ENCODE results near the gene ADGRE2.
"Not testable (repeated sequence)": the region's sequence is repeated elsewhere in the genome, so short reads cannot be mapped to it uniquely, and the experiment has no call there.

The ADGRE2 gene

DNA sequence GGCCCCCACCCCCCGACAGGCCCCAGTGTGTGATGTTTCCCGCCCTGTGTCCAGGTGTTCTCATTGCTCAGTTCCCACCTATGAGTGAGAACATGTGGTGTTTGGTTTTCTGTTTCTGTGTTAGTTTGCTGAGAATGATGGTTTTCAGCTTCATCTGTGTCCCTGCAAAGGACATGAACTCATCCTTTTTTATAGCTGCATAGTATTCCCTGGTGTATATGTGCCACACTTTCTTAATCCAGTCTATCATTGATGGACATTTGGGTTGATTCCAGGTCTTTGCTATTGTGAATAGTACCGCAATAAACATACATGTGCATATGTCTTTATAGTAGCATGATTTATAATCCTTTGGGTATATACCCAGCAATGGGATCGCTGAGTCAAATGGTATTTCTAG is 715 bp downstream of the ADGRE2 start:
- DNase-seq, result not testable (repeated sequence)

DNA sequence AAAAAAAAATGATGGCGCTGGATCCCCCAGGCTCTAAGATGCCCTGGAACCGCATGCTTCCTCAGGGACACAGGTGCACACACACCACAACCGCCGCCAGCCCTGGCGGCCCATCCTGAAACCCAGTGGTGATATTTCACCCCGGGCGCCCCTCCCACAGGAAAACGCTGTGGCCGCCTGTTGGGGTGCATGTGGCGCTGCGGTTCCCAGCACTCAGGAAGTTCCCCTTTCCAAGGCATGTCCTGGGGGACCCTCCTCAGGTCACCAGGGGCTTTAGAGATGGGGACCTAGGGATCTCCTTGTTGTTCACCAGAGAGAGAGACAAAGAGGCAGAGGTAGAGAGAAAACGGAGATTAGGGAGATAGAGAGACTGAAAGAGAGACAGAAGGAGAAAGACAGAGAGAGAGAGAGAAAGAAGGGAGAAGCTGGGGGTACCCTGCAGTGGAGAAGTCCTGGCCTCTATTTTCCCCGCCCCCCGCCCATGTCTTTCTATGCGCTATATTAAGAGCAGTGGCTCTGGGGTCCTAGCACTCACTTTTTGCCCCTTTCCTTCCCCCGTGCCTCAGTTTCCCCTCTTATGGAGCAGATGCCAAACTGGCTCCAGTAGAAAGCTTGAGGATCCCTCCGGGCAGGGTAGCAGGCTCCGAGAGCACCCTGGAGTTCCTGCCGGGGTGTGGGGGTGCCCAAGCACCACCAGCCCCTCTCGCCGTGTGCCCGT is 2.3 kb downstream of the ADGRE2 start:
- DNase-seq, result no peak

DNA sequence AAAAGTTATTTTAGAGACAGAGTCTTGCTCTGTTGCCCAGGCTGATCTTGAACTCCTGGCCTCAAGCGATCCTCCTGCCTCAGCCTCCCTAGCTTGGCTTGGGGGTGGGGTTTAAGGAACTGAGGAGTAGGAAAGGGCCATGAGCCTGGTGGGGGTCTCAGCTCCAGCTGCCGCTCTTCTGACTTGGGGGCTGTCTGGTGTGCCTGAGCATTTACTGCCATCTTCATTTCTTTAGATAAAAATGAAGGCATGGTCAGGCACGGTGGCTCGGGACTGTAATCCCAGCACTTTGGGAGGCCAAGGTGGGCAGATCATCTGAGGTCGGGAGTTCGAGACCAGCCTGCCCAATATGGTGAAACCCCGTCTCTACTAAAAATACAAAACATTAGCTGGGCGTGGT is 3.0 kb downstream of the ADGRE2 start:
- not testable (repeated sequence) for DNase-seq

DNA sequence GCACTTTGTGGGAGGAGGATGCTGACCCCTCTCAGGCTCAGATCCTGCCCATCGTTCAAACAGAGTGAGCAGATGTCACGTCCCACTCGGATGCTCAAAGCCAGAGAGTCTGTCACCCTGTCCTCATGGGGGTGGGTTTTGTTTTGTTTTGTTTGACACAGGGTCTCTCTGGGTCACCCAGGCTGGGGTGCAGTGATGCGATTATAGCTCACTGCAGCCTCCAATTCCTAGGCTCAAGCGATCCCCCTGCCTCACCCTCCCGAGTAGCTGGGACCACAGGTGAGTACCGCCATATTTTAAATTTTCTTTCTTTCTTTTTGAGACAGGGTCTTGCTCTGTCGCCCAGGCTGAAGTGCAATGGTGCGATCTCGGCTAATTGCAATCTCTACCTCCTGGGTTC is 4.0 kb downstream of the ADGRE2 start:
- DNase-seq, result no peak

DNA sequence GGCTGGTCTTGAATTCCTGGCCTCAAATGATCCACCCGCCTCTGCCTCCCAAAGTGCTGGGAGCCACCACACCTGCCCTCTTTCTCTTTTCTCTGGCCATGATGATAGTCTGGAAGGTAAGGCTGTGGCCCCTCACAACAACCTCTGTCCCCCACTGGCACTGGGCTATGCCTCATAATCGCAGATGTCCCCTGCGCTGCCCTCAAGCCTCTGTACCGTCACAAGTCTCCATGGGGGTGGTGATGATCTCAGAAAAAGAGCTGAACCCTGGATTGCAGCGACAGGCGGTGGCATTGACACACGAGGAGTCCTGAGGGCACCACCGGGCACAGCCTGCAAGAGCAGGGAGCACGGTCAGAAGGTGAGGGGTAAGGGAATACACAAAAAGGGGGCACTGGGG is 4.6 kb downstream of the ADGRE2 start:
- not testable (repeated sequence) for DNase-seq

DNA sequence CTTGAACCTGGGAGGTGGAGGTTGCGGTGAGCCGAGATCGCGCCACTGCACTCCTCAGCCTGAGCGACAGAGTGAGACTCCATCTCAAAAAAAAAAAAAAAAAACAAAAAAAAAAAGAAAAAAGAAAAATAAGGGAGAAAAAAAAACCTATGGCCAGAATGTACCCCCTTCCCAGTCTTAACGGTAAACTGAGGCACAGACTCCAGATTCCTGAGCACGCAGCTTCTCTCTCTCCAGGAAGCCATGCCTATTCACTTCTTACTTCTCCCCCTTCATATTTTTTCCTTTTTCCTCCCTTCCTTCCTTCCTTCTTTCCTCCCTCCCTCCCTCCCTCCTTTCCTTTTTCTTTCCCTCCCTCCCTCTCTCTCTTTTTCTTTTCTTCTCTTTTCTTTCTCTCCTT is 5.4 kb downstream of the ADGRE2 start:
- no peak for DNase-seq

DNA sequence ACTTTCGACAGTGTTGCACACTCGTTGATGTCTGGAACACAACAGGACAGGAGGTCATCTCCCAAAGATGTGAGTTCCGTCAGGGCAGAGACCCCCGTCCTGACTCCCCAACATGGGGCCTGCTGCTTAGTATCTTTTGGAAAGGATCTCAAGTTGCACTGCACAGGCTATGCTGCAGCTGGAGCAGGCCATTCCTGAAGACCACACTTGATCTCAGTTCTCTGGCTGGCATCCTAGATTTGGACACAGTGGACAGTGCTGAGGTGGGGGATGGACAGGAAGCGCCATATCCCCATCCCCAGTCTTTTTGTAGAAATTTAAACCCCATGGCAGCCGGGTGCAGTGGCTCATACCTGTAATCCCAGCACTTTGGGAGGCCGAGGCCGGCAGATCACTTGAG is 5.9 kb downstream of the ADGRE2 start:
- DNase-seq, result no peak

DNA sequence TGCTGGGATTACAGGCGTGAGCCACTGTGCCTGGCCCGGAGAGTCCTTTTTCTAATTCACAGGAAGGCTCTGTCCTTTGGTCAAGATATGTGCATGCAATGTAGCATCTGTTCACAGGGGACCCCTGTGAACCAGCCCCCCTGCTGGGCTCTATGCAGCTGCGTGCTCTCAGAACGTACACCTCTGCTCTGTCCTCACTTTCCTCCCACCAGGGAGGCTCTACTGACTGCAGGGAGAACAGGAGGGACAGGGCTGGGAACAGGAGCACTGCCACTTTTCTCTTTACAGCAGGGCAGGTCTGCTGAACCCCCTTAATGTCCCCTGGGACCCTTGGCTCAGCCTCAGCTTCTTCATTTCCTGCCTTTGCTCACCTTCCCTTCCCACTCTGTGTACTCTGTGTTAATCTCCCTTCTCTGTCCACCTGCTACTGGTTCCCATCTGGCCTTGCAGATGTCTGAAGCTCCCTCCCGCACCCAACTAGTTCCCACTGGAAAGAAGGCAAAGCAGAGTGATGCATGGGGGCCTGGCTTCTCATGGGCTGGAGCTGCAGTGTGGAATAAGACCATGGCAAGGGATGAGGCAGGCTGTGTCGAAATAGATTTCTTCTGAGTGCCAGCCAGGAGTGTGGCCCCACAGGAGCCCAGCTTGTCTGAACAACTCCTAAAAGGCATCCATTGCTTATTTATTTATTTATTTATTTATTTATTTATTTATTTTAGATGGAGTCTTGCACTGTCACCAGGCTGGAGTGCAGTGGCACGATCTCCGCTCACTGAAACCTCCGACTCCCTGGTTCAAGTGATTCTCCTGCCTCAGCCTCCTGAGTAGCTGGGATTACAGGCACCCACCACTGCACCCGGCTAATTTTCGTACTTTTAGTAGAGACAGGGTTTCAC is 7.2 kb downstream of the ADGRE2 start:
- DNase-seq, result no peak

DNA sequence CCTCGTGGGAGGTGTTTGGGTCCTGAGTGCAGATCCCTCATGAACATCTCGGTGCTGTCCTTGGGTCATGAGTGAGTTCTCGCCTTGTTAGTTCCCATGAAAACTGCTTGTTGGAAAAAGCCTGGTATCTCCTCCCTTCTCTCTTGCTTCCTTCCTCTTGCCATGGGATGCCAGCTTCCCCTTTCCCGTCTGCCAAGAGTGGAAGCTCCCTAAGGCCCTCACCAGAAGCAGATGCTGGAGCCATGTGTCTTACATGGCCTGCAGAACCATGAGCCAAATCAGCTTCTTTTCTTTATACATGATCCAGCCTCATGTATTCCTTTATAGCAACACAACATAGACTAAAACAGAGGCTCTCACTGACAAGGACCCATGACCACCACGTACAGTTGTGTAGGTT is 8.2 kb downstream of the ADGRE2 start:
- DNase-seq, result no peak

DNA sequence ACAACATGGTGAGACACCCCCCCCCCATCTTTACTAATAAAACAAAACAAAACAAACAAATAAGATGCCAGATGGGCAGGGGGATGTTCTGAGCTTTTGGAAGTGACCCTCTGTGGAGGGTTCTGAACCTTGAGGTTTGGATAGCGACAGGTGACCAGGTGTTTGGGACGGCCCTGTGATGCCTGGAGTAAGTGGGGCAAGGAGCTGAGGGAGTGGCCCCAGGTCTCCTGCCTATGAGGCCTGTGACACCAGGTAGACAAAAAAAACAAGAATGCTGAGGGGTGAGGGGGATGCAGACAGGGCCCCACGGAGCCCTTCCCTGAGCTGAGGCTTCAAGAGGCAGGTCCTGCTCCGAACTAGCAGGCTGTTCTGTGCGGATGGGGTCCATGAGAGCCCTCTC is 9.2 kb downstream of the ADGRE2 start:
- DNase-seq, result no peak

DNA sequence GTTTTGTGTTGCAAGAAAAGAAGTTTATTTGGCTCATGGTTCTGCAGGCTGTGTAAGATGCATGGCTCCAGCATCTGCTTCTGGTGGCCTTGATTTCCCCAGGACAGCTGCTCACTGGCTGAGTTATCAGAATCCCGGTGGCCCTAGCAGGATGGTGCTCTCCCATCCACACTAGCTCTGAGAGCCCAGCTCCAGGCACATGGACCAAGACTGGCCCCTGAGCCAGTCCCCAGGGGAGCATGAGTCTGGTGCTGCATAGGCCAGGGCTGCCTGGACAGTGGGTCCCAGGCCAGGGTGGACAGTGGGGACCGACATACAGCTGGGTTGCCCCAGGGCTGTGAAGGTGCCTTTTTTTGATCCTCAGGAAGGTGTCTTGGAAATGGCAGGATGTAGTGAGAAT is 10.4 kb downstream of the ADGRE2 start:
- no peak for DNase-seq

DNA sequence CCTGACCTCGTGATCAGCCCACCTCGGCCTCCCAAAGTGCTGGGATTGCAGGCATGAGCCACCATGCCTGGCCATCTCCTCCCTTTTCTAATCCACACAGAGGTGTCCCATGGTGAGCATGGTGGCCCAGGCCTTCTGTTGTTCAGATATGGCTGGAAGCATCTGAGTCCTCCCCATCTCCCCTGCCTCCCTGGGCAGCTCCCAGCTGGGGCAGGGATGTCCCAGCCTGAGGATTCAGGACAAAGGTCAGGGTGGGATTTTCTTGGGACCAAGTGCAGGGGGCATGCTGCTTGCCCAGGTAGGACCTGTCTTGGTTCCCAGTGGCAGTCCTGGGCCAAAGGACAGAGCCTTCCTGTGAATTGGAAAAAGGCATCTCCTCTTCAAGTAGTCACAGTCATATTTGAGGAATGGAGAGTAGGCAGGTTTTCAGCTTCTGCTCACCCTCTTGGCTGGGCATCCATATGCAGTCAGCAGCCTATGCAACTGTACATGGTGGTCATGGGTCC is 10.8 kb downstream of the ADGRE2 start:
- DNase-seq, result no peak

DNA sequence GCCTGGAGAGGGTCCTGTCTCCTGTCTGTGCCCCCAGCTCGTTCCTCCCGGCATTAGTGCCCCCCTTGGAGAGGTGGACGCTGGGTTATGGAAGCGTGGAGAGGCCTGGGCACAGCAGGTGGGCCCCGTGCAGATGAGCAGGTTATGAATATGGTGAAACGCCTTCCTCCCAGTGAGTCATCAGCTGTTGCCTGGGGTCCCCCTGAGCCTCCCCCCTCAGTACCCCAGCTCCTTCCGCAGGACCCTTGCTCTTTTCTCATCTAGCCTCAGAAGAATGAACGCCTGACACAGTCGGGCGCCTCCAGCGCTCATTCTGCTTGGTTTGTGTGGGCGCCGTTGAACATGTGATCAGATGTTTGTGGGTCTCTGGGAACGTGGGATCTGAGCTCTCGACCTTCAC is 12.5 kb downstream of the ADGRE2 start:
- DNase-seq, result not testable (repeated sequence)

DNA sequence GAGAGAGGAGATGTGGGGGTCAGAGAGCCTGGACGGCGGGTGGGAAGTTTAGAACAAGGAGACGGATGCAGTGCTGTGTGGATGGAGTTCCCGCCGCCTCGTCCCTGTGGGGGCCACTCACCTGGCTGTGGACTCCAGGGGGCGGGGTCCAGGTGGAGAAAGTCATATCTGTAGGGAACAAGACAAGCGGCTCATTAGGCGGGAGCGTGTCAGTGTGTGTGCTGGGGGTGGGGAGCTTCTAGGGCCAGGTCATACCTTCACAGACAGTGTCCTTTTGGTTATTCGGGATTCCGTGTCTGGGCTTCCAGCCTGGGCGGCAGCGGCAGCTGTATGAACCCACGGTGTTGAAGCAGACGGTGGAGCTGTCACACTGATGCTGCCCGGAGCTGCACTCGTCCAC is 13.0 kb downstream of the ADGRE2 start:
- peak; percentile 7 for DNase-seq

DNA sequence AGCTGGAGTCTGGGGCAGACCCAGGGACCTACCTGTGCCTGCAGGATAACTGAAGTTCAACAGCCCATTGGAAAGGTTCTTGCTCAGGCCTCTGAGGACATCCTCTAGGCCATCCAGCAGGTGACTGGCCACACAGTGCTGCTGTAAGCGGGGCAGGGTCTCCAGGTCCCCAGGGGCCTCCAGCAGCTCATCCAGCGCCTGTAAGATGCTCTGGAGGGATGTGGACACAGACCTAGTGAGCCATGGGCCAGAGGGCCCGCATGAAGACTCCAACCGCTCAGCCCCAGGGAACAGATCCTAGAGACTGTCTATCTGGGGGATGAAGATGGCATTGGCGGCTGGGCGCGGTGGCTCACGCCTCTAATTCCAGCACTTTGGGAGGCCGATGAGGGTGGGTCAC is 14.0 kb downstream of the ADGRE2 start:
- no peak for DNase-seq

DNA sequence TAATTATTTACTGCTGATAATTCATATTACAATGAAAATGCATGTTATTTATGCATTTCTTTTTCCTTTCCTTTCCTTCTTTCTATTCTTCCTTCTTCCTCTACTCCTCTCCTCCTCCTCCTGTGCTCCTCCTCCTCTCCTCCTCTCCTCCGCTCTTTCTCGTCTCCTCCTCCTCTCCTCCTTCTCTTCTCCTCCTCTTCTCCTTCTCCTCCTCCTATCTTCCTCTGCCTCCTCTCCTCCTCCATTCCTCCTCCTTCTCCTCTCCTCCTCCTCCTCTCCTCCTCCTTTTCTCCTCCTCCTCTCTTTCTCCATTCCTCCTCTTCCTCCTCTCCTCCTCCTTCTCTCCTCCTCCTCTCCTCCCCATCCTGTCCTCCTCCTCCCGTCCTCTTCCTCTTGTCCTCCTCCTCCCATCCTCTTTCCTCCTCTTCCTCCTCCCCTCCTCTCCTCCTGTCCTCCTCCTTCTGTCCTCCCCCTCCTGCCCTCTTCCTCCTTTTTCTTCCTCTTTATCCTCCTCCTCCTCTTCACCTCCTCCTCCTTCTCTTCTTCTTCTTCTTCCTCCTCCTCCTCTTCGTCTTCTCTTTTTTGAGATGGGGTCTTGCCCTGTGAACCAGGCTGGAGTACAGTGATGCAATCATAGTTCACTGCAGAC is 14.7 kb downstream of the ADGRE2 start:
- no peak for DNase-seq

DNA sequence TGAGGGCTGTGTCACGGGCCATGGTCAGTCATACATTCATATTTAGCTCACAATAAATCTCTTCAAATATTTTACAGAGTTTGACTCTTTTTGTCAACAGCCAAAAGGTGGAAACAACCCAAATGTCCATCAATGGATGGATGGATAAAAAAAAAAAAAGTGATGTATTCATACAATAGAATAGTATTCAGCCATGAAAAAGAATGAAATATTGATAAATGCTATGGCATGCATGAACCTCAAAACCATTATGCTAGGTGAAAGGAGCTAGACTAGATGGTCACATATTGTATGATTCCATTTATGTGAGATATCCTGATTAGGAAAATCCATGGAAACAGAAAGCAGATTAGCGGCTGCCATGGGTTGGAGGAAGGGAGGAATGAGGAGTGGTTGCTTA is 16.2 kb downstream of the ADGRE2 start:
- DNase-seq, result no peak

DNA sequence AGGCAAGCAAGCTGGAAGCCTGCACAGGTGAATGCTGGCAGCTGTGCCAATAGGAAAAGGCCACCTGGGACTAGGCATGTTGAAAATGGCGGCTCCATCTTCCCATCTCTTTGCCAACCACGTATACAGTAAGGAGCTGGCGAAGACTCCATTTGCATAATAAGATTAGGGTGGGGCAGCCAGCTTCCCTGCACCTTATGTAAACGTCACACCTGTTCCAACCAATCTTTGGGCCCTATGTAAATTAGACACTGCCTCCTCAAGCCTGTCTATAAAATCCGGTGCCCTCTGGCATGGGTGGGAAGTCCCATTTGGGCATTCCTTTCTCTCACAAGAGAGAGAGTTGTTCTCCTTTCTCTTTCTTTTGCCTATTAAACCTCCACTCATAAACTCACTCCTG is 16.8 kb downstream of the ADGRE2 start:
- no peak for DNase-seq

DNA sequence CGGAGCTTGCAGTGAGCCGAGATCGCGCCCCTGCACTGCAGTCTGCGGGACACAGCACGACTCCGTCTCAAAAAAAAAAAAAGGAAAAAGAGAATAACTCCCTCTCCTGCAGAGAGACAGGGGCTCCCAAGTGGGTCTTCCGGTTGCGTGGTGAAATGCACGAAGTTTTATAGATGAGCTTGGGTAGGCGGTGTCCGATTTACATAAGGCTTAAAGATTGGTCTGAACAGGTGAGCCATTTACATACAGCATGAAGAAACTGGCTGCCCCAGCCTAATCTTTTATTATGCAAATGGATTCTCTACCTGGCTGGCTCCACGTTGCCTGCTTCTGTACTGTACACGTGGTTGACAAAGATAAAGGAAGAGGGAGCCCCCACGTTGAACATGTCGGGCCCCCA is 19.5 kb downstream of the ADGRE2 start:
- DNase-seq, result no peak

DNA sequence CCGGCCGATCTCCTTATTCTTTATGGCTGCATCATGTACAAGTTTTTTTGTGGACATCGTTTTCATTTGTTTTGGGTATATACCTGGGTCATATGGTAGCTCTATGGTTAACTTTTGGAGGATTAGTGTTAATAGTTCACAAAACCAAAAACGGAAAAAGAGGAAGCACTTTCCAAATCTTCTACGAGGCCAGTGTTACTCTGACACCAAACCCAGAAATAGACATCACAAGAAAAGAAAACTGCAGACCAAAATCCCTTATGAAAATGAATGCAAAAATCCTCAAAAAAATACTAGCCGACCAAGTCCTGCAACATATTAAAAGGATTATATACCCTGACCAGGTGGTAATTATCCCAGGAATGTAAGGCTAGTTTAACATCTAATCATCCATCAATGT is 29.8 kb downstream of the ADGRE2 start:
- DNase-seq, result no peak

DNA sequence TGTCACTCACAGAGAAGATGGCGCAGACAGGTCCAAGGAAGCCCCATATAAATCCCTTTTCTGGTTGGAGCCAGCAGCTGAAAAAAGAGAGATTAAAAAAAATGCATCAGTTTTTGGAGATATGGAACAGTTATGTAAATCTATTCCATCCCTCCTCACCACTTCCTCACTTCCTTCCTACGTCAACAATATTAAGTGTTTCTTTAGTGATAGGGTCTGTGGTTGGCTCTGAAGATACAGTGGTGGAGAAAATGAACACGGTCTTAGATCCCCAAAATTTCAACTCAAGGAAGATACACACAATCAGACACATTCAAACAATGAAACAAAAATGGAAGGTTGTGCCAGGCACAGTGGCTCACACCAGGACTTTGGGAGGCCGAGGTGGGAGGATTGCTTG is 31.5 kb downstream of the ADGRE2 start:
- DNase-seq, result no peak

DNA sequence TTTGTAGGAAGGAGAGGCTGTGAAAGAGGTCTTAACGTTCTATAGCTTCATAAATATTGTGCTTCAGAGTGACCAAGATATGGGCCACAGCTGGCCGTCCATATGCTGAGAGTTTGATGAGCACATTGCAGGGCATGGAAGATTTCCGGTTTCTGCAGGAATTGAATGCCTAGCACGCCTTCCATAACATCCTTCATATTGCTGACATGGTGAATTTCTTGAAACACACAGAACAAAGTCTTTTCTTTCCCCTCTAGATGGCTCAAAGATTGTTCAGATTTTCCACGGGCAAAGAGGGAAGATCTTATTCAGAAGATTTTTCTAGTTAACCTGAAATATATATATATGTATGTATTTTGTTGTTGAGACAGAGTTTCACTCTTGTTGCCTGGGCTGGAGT is 42.4 kb downstream of the ADGRE2 start:
- no peak for DNase-seq

DNA sequence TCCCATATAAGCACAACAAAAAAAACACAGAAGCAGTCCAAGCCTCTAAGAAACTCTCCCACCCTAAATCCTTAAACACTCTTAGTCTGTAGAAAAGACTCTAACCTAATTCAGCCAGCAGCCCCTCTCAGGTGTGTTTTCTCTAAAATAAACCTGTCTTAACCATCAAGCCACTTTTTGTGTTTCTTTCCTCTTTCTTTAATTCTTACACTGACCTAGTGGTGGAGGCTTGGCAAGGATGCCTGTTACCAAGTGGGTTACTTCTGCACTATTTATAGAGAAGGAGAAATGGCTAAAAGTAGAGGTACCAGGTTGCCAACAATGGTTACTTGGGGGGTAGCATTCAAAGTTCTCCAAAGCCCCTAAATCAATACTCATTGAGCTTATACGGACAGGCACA is 44.8 kb downstream of the ADGRE2 start:
- DNase-seq, result no peak

DNA sequence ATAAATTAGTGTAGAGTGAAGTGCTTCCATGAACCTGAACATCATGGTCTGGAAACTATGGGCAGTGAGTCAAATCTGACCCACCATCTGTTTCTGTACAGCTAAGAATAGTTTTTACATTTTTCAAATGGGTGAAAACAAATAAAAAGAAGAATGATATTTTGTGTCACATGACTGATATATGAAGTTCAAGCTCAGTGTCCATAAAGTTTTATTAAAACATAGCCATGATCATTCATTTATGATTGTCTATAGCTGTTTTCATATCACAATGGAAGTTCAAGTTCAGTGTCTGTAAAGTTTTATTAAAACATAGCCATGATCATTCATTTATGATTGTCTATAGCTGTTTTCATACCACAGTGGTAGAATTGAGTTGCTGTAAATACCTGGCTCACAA is 45.9 kb downstream of the ADGRE2 start:
- no peak for DNase-seq

Data from activated CD4-positive, alpha-beta T cell treated with anti-CD3 and anti-CD28 coated beads, Interleukin-2, amount 50 U/mL, for 1 hour (primary cell).